Renal cortex interstitium (tissue), 15 donors: ENCODE measurements around the gene POLR2L. TPM values are rescaled to one million over a fixed set of nuclear protein-coding genes. Genes with fewer than 3 reads are reported as not detected.

Experiments
- DNase-seq, 11 donors: peaks; one replicate each; pipeline ENCODE4 v3.0.0-alpha.2; 2013; ENCODE audit warnings: low read depth in 9 of 11, low spot score in 4 of 11; ENCODE audit errors: extremely low read depth in 1 of 11
- long read RNA-seq, 16 experiments: transcript quantifications; one replicate each; lab custom pipeline, GENCODE V29; 2026
- polyA plus RNA-seq, 3 donors: library from polyadenylated mRNA; unstranded; fragments of 120-200 nt; gene quantifications; one replicate each; pipeline ENCODE4 v1.2.1, GENCODE V29; 2013; ENCODE audit not compliant: insufficient read length in 3 of 3

The POLR2L gene
- 100 to 1,000 TPM in 2 of 3 donors, 10 to 100 TPM in 1; 85.4 to 128 (median 123) TPM for polyA plus RNA-seq
- long read RNA-seq, donor 1, transcript POLR2L-201 (2 exons, 892 nt) = major isoform, 144 of 407 reads
- long read RNA-seq, donor 1, partial matches to known transcripts = 200 of 407 reads
- long read RNA-seq, donor 1, other reads (novel, unspliced or antisense) = 63 of 407 reads
- long read RNA-seq, donor 2, transcript POLR2L-201 (2 exons, 892 nt) = major isoform, 170 of 170 reads
- long read RNA-seq, donor 2, partial matches to known transcripts = 0 of 170 reads
- long read RNA-seq, donor 2, other reads (novel, unspliced or antisense) = 0 of 170 reads
- long read RNA-seq, donor 3, transcript POLR2L-201 (2 exons, 892 nt) = major isoform, 227 of 239 reads
- long read RNA-seq, donor 3, partial matches to known transcripts = 12 of 239 reads
- long read RNA-seq, donor 3, other reads (novel, unspliced or antisense) = 0 of 239 reads
- long read RNA-seq, donor 4, transcript POLR2L-201 (2 exons, 892 nt) = major isoform, 162 of 169 reads
- long read RNA-seq, donor 4, partial matches to known transcripts = 7 of 169 reads
- long read RNA-seq, donor 4, other reads (novel, unspliced or antisense) = 0 of 169 reads
- long read RNA-seq, donor 5 = 0 reads
- long read RNA-seq, donor 6, transcript POLR2L-201 (2 exons, 892 nt) = major isoform, 80 of 317 reads
- long read RNA-seq, donor 6, partial matches to known transcripts = 143 of 317 reads
- long read RNA-seq, donor 6, other reads (novel, unspliced or antisense) = 94 of 317 reads
- long read RNA-seq, donor 7, transcript POLR2L-201 (2 exons, 892 nt) = major isoform, 282 of 792 reads
- long read RNA-seq, donor 7, partial matches to known transcripts = 379 of 792 reads
- long read RNA-seq, donor 7, other reads (novel, unspliced or antisense) = 131 of 792 reads
- long read RNA-seq, donor 8, transcript POLR2L-201 (2 exons, 892 nt) = major isoform, 374 of 680 reads
- long read RNA-seq, donor 8, partial matches to known transcripts = 133 of 680 reads
- long read RNA-seq, donor 8, other reads (novel, unspliced or antisense) = 173 of 680 reads
- long read RNA-seq, donor 9, transcript POLR2L-201 (2 exons, 892 nt) = major isoform, 151 of 160 reads
- long read RNA-seq, donor 9, partial matches to known transcripts = 9 of 160 reads
- long read RNA-seq, donor 9, other reads (novel, unspliced or antisense) = 0 of 160 reads
- long read RNA-seq, donor 10, transcript POLR2L-201 (2 exons, 892 nt) = major isoform, 249 of 269 reads
- long read RNA-seq, donor 10, partial matches to known transcripts = 20 of 269 reads
- long read RNA-seq, donor 10, other reads (novel, unspliced or antisense) = 0 of 269 reads
- long read RNA-seq, donor 11, transcript POLR2L-201 (2 exons, 892 nt) = major isoform, 129 of 414 reads
- long read RNA-seq, donor 11, partial matches to known transcripts = 181 of 414 reads
- long read RNA-seq, donor 11, other reads (novel, unspliced or antisense) = 104 of 414 reads
- long read RNA-seq, donor 12, transcript POLR2L-201 (2 exons, 892 nt) = major isoform, 109 of 462 reads
- long read RNA-seq, donor 12, partial matches to known transcripts = 293 of 462 reads
- long read RNA-seq, donor 12, other reads (novel, unspliced or antisense) = 60 of 462 reads
- long read RNA-seq, donor 13 = 0 reads
- long read RNA-seq, donor 14, transcript POLR2L-201 (2 exons, 892 nt) = major isoform, 154 of 378 reads
- long read RNA-seq, donor 14, partial matches to known transcripts = 91 of 378 reads
- long read RNA-seq, donor 14, other reads (novel, unspliced or antisense) = 133 of 378 reads
- long read RNA-seq, donor 15, transcript POLR2L-201 (2 exons, 892 nt) = major isoform, 79 of 89 reads
- long read RNA-seq, donor 15, partial matches to known transcripts = 10 of 89 reads
- long read RNA-seq, donor 15, other reads (novel, unspliced or antisense) = 0 of 89 reads
- long read RNA-seq, donor 16, transcript POLR2L-201 (2 exons, 892 nt) = major isoform, 350 of 930 reads
- long read RNA-seq, donor 16, partial matches to known transcripts = 273 of 930 reads
- long read RNA-seq, donor 16, other reads (novel, unspliced or antisense) = 307 of 930 reads

GRCh38 chr11:842370-843002 lies at the start of gene POLR2L, which contains the start of gene TSPAN4:
TSS of gene POLR2L (minus strand) at chr11:842529. CDS start at chr11:842508, 21 bp downstream.
TSS of gene TSPAN4 (plus strand) at chr11:842852. CDS start at chr11:850305, 7,453 bp downstream.
- DNase-seq = peak in 7 of 11 donors; percentile 77 to 89 (median 80)

GRCh38 chr11:890794-891540 lies 48.6 kb upstream of the POLR2L start:
- DNase-seq = no peak

GRCh38 chr11:889687-890475 lies 47.6 kb upstream of the POLR2L start:
- DNase-seq = no peak

- DNase-seq = no peak
Measured at GRCh38 chr11:889257-889656, 46.9 kb upstream of the POLR2L start.

- no peak for DNase-seq
Measured at GRCh38 chr11:888310-889212, 46.2 kb upstream of the POLR2L start.

GRCh38 chr11:887589-887988 lies 45.3 kb upstream of the POLR2L start:
- DNase-seq = no peak

- DNase-seq = no peak
Measured at GRCh38 chr11:886568-886967, 44.2 kb upstream of the POLR2L start.

- no peak for DNase-seq
Measured at GRCh38 chr11:884578-885070, 42.3 kb upstream of the POLR2L start.

GRCh38 chr11:883527-883926 lies 41.2 kb upstream of the POLR2L start:
- DNase-seq = no peak

GRCh38 chr11:882596-882995 lies 40.3 kb upstream of the POLR2L start:
- no peak for DNase-seq

GRCh38 chr11:880447-880846 lies 38.1 kb upstream of the POLR2L start:
- no peak for DNase-seq

- no peak for DNase-seq
Measured at GRCh38 chr11:877565-877964, 35.2 kb upstream of the POLR2L start.

GRCh38 chr11:876545-876944 lies 34.2 kb upstream of the POLR2L start:
- DNase-seq = no peak

GRCh38 chr11:875769-876301 lies 33.5 kb upstream of the POLR2L start:
- DNase-seq = no peak
